Upper lobe of left lung (tissue), 4 donors: Measurements from ENCODE around the gene SMOC1.

Source experiments
- POLR2AphosphoS5 ChIP-seq, 2 donors: sonication (generic); formaldehyde crosslinking; IDR thresholded peaks; one replicate each; pipeline ENCODE4 v1.5.1; 2017; ENCODE audit warnings: antibody characterized with exemption in 2 of 2
- TF ChIP-seq, protein P1 (sequence below), 6 experiments: fragments of 450-650 bp in 4 of 6; fragments of 200-600 bp in 2 of 6; sonication (generic) in 2 of 6; IDR thresholded peaks; one replicate each; pipeline ENCODE4 v1.5.1; 2016 to 2019; ENCODE audit warnings: antibody characterized with exemption in 6 of 6

DNA sequence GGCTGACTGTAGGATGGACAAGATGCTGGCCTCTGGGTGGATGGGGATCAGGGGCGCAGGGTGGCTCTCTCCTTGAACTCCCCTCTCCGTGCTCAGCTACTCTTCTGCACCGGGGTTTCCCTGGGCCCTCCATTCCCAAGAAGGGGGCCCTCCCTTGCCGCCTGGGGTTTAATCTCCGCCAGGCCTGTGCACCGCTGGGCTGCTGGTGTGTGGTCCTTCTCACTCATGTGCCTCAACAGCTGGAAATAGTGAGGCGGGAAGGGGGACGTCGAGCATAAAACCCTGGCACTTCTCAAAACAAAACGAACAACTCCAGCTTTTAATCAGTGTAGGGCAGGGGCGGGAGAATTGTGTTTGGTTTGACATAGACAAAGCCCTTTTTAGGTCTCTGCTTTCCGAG, 19.0 kb upstream of the SMOC1 start:
- TF ChIP-seq, protein P1, sequence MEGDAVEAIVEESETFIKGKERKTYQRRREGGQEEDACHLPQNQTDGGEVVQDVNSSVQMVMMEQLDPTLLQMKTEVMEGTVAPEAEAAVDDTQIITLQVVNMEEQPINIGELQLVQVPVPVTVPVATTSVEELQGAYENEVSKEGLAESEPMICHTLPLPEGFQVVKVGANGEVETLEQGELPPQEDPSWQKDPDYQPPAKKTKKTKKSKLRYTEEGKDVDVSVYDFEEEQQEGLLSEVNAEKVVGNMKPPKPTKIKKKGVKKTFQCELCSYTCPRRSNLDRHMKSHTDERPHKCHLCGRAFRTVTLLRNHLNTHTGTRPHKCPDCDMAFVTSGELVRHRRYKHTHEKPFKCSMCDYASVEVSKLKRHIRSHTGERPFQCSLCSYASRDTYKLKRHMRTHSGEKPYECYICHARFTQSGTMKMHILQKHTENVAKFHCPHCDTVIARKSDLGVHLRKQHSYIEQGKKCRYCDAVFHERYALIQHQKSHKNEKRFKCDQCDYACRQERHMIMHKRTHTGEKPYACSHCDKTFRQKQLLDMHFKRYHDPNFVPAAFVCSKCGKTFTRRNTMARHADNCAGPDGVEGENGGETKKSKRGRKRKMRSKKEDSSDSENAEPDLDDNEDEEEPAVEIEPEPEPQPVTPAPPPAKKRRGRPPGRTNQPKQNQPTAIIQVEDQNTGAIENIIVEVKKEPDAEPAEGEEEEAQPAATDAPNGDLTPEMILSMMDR (IDR thresholded peaks at IDR 0.05), result no peak
- no peak for TF ChIP-seq POLR2AphosphoS5 (IDR thresholded peaks at IDR 0.05)
